ENCODE results near the gene ZNF749.

DNA sequence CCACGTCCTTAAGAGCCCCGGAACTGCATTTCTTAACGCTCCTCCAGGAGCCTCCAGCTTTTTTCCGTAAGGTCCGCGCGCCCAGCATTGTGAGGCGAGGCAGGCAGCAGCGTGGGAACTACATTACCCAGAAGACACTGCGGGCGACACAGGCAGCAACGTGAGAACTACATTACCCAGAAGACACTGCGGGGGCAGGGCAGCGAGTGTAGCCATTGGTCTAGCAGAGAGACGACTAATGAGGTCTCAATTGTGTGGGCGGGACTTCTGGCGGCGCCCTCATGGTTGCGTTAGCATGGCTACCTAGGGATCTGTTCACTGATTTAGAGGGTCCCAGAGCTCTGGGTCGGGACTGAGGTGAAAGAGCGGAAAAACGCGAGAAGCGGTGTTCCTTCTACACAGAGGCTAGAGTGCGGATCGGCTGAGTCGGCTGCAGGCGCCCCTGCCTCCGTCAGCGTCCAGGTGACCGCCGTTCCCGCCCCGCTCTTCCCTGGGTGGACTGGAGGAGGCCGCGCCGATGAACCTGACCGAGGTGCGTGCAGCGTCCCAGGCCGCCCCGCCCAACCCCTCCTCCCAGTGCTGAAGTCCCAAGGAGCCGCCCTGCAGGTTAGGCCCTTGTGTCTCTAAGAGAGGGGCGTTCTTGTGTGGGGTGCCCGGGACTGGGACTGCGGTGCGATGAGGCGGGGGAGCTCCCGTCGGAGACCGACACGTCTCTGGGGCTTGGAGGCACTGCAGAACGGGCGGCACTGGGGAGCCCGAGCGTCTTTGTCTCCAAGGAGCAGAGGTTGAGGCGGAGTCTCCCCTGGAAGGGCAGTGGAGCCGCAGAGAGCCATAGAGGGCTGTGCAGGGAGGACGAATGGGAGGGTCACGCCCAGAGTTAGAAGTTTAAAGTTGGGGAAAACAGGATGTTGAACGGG lies at the start of gene ZNF749:
- peak; percentile 22 for TF ChIP-seq POLR2AphosphoS5 (IDR thresholded peaks at IDR 0.05)
- TF ChIP-seq, protein P1, sequence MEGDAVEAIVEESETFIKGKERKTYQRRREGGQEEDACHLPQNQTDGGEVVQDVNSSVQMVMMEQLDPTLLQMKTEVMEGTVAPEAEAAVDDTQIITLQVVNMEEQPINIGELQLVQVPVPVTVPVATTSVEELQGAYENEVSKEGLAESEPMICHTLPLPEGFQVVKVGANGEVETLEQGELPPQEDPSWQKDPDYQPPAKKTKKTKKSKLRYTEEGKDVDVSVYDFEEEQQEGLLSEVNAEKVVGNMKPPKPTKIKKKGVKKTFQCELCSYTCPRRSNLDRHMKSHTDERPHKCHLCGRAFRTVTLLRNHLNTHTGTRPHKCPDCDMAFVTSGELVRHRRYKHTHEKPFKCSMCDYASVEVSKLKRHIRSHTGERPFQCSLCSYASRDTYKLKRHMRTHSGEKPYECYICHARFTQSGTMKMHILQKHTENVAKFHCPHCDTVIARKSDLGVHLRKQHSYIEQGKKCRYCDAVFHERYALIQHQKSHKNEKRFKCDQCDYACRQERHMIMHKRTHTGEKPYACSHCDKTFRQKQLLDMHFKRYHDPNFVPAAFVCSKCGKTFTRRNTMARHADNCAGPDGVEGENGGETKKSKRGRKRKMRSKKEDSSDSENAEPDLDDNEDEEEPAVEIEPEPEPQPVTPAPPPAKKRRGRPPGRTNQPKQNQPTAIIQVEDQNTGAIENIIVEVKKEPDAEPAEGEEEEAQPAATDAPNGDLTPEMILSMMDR (IDR thresholded peaks at IDR 0.05): no peak

Measured in gastroesophageal sphincter (tissue), 3 donors.